HG03135 (cell line): ENCODE results near the gene MESP2.

Experiments
- ATAC-seq: cut with Tn5 transposase; IDR thresholded peaks from one replicate; pipeline ENCODE4 v1.9.1; 2021; ENCODE audit warnings: mild to moderate bottlenecking, moderate library complexity; ENCODE audit not compliant: unreplicated experiment

The MESP2 gene

GRCh38 chr15:89812847-89813320 lies 36.8 kb downstream of the MESP2 start:
- no peak for ATAC-seq

DNA sequence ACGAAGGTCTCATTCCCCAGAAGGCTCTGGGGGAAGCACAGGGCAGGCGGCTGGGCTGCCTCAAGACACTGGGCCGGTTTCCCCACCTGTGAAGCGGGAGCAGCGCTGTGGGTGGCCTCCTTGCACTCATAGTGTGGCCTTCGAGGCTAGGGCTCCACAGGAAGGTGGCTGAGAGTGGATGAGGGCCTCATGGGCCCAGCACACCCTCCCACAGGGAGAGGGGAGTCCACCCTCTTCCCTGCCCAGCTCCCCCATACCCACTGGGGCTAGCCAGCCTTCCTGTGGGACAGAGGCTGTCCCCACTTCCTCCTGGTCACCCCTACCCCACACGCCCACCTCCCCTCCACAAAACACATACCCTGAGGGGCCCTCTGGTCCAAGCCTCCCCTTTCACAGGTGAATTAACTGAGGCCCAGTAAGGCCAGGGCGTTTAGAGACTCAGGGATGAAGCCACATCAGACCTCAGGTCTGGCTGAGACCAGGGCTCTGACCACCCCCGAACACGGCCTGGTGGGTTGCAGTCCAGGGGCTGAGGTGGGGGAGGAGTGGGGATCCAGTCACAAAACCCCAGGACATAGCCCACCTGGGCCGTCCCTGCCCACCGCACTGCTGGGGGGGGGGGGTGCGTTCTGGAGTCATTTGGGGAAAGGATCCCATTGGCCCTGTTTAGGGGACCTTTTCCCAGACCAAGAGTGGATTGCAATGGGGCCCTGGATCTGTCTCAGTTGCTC lies 37.4 kb downstream of the MESP2 start:
- no peak for ATAC-seq

- ATAC-seq, result no peak
These were observed 38.1 kb downstream of the MESP2 start for GRCh38 chr15:89814112-89814742.

DNA sequence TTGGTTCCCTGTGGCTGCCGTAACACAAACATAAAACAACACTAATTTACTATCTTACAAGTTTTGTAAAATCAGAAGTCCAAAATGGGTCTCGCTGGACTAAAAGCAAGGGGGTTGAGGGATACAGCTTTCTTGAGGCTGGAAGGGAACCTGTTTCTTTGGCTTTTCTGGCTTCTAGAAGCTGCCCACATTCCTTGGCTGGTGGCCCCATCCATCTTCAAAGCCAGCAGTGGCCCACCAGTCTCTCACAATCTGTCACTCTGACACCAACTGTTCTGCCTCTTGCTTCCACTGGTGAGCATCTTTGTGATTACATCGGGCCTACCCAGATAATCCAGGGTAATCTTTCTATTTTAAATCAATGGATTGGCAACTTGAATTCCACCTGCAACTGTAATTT lies 39.6 kb downstream of the MESP2 start:
- ATAC-seq, result no peak

DNA sequence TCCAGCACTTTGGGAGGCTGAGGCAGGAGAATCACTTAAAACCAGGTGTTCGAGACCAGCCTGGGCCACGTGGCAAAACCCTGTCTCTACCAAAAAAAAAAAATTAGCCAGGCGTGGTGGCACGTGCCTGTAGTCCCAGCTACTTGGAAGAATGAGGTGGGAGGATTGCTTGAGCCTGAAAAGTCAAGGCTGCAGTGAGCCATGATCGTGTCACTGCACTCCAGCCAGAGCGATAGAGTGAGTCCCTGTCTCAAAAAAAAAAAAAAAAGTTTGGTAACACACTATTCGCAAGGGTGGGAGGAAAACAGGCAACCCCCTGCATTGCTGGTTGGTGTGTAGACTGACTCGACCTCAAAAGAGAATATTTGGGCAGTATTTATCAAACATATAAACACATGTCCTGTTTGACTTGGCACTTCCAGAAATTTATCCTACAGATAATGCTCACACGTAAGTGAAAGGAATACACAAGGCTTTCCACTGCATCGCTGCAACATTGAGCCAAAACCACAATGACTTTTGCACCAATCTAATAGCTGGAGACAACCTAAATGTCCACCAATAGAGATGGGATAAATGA lies 41.7 kb downstream of the MESP2 start:
- no peak for ATAC-seq

DNA sequence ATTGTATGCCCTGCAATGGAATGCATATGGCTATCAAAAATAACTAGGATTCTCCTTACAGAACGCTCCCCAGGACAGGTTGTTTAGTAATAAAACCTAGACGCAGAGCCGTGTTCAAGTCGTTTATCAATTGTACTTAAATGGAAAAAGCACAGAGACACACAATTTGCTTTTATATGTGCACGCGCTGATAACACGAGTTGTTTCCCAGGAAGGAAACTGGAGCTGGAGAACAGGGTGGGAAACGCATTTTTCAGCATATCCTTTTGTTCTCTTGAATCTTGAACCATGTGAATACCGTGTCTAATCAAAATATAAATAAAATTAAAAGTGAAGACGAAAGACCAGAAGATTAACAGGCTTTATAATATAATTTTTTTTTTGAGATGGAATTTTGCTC lies 42.2 kb downstream of the MESP2 start:
- ATAC-seq, result no peak

DNA sequence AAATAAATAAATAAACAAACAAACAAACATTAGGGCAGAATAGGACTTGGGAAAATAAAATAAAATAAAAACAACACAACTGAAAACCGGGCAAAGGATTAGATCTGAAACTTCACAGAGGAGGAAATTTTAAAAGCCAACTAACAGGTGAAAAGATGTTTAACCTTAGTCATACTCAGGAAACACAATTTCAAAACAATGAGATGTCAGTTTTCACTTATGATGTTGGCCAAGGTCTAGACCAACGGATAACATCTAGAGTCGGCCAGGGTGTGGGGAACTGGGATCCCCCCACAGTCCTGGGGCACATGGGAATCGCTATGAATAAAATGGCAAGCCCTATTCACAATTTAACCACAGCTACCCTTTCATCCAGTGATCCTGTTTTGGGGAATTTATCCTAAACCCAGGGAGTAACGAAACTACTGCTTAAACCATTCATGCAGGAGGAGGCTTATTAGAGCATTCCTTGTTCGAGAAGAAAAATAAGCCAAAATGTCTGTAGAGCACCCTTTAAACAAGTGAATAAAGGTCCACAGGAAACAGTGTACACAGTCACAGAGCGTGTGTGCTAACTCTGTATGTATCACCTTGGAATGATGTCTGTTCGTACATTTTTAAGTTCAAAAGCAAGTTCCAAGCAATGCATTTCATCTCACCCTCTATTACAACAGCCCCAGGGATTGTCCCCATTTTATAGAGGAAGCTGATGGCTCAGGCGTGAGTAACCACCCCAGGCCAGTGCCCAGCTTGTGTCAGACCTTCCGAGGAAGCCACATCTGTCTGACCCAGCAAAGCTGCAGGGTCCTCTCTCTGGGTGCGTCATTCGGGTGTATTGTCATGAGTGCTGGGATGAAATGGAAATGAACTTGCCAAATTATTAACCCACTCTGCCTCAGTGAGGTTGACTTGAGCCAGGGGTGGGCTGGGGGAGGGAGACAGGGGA lies 44.8 kb downstream of the MESP2 start:
- no peak for ATAC-seq

DNA sequence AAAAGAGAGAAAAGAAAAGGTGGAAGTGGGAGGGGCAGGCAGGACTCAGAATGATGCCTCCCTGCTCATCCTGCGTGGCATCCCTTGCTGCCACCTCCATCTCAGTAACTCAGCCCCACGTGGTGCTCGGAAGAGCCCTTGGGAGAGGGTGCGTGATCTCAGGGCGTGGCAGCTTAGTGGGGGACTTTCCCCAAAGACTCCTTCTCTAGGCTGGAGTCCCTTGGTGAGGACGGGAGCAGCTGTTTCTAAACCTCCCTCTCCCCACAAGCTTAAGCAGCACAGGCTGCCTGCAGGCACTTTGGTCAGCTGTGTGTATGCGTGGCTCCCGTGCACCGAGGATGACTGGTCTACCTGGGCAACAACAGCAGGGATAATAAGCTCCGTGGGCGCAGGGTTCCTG lies 45.9 kb downstream of the MESP2 start:
- ATAC-seq, result no peak

DNA sequence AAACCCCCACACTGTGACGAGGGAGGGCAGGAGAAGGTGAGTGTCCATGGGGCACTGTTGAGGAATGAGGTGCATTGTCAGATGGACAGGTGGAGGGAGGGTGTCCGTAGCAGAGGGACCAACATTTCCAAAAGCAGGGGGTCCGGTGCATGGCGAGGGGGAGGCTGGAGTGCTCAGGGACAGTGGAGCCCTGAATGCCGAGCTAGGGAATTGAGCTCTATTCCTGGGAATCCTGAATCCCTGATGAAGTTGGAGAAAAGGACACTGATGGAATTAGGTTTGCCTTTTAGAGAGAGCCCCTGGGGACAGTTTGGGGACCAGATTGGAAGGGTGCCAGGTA lies 46.4 kb downstream of the MESP2 start:
- no peak for ATAC-seq

- ATAC-seq, result no peak
These were observed 47.0 kb downstream of the MESP2 start for GRCh38 chr15:89822951-89823711.

- ATAC-seq, result no peak
These were observed 47.9 kb downstream of the MESP2 start for GRCh38 chr15:89823836-89824606.

GRCh38 chr15:89824607-89824867 lies 48.4 kb downstream of the MESP2 start:
- ATAC-seq, result no peak

DNA sequence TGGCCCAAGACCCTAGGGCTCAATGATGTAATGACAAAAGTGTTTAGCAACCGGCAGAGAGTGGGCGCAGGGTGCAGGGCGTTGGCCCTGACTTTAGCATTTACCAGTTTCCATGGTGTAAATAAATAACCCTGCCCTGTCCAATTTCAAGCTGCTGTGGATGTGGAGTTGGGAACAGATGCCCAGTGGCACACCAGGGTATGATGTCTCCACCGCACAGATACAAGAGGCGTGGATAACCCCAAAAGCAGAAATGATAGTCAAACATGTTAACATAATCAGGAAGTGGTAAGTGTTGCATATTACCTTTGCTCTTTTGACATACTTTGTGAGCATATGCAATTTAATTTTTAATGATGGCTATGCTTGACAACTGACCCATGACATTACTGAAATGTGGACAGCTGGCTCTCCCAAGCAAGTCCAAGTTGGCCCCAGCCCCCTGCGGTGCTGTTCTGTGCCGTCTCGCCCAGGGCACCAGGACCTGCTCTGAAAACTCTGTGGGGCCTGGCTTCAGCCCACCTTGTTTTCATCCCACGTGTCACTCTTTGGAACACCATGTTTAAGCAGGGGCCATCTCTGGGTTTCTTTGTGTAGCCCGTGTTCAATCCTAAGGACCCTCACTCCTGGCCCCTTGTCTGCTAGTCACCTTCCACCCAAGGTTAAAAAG lies 49.3 kb downstream of the MESP2 start:
- no peak for ATAC-seq

DNA sequence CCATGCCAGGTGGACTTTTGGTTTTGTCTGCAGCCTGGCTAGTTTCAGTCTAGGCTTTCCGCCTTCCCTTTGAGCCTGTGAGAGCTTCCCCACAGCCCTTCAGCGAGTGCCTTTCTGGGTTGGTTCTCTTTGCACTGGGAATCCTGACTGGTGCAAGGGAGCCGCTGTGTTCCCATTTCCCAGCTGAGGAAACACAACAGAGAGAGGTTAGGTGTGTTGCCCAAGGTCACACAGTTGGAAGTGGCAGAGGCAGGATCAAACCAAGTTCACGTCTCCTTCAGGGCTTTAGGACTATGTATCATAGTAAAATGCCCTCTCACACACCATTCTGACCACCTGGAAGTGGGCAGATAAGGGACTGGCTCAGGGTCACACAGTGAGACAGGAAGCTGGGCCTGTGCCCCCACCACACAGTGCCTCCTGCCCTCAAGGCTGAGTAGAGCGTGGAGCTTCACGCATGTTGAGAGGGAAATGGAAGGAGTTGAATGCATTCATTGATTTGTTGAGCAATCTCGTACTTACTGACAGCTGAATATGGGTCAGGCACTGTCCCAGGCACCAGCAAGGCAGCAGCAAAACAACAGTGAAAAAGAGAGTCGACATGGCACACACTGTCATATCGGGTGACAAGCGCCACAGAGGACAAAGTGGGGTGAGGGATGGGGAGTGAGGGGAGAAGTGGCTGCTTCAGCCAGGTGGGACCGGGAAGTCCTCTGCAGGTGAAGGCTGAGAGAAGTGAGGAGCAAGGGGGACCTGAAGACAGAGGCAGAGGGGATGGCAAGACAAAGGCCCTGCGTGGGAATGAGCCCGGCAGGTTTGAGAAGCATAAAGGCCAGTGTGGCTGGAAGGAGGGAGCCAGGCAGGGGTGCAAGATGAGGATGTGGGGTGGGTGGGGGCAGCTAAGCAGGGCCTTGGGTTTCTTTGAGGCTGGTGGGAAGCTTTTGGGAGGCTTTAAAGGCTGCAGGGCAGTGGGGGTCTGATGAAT lies 50.8 kb downstream of the MESP2 start:
- ATAC-seq, result no peak

GRCh38 chr15:89827829-89828228 lies 51.7 kb downstream of the MESP2 start:
- ATAC-seq, result no peak
